Hematopoietic multipotent progenitor cell treated with erythropoietin and hydrocortisone succinate and interleukin-3 and kit ligand, for 8 days (in vitro differentiated cells): Measurements from ENCODE around the gene INAFM2.

Source experiments
- DNase-seq: peaks from one replicate; pipeline ENCODE4 v3.0.0-alpha.2; 2015

The INAFM2 gene

DNA sequence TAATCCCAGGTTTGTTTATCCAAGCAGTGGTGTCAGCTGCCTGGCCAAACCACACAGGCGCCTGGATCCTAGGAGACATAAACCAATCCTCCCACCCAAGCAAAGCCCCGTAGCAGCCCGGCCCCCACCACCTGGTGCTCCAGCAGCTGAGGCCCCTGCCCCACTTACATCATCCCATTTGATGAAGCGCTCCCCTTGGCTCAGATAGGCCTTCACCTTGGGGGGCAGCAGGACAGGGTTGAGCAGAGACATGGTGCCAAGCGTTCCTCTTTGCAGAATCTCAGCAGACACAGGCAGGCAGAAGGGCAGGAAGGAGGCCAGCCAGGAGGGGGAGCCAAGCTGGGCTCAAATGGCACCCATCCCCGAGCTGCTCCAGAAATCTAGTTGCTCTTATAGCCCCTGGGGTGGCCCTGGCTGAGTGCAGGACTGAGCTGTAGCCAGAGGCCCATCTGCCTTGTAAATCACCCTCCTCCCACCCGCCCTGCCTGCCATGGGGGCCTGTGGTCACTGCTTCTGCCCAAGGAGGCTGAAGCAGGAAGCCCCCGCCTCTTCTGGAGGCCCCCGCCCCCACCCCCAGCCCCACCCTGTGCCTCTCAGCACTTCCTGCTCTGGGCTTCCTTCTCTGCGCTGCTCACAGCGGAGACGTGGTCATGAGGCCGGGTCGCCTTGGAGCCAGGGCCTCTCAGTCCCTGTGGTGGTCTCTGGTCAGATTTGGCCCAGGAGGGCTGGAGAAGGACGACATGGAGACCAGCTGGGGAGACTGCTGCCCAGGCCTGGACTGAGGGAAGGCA is 15.9 kb upstream of the INAFM2 start, which contains the start of gene PLCB2:
TSS of gene PLCB2 (minus strand) at position 515 of the 791 bp plus-strand sequence. CDS start at position 252, 263 bp downstream.
- peak; percentile 66 for DNase-seq

DNA sequence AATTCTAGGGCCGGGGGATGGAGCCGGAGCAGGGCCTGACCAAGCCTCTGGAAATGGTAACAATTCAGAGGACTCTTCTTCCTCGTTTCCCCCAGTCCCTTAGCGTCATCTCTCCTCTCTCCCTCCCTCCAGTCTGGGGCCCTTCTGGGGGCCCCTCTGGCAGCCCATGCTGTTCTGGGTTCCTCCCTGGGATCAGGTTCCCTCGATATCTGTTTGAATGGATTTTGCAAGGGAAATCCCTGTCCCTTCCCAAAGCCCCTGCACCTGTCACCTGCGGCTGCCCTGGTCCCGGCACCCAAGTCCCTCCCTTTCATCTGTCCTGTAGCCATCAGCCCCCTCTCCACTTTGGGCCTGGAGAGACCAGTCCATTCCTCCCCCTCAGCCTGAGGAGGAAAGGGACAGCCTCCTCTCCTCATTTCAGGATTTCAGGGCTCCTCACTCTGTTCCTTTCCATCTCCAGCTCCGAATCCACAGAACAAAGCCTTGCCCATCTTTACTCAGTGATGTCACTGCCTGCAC is 14.1 kb upstream of the INAFM2 start:
- DNase-seq = no peak

DNA sequence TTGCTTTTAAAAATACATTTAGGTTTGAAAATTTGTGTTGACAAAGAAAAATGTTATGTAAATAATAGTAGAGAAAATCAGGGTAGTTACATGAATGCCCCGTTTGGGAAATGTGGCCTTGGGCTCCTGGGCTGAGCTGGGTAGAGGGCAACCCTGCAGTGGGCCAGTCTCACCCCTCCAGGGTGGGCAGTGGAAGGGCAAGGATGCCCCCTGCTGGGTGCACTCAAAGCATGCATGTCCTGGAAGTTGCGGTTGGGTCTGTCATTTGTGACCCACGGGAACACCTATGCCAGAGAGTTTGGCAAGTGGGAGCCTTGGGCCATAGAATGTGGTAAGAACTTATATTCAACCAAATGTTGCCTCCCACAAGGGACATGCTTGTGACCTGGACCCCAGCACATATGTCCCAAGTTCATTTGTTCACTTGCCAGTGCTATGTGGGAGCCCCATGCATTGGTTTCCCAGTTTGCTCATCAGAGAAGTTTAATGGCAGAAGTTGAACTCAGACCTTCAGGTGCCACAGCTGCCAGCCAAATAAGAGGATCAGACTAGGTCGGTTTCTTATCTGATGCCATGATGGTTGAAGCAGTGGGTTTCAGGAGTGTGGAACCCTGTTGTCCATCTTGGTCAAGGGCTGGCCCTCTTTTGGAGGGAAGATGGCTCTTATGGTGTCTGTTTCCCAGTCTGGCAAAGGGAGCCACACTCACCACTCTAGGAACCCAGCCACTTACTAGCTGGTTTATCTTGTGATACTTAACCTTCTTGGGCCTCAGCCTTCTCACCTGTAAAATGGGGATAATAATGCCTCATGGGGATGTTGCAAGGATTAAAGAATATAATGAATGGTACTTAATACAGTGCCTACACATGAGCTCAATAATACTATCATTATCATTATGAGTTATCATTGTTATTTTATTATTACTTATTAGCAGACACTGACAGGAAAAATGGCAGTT is 13.2 kb upstream of the INAFM2 start:
- peak; percentile 77 for DNase-seq

DNA sequence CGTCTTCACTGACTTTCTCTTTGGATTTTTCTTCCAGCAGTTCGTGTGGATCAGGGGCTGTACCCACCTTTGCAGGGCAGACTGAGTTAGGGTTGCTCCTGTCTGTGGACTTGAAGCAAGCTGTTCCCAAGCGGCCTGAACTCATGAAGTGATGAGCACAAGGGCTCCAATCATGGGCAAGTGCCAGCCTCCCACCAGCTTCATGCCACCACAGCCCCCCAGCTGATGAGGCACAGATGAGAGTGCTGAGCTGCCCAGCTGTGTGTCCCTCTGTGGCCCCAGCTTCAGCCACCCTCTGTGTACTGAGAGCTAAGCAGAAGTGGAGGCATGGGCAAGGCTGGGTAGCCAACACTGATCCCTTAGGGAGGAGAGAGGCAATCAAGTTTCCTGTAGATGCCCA is 12.5 kb upstream of the INAFM2 start:
- DNase-seq = no peak

DNA sequence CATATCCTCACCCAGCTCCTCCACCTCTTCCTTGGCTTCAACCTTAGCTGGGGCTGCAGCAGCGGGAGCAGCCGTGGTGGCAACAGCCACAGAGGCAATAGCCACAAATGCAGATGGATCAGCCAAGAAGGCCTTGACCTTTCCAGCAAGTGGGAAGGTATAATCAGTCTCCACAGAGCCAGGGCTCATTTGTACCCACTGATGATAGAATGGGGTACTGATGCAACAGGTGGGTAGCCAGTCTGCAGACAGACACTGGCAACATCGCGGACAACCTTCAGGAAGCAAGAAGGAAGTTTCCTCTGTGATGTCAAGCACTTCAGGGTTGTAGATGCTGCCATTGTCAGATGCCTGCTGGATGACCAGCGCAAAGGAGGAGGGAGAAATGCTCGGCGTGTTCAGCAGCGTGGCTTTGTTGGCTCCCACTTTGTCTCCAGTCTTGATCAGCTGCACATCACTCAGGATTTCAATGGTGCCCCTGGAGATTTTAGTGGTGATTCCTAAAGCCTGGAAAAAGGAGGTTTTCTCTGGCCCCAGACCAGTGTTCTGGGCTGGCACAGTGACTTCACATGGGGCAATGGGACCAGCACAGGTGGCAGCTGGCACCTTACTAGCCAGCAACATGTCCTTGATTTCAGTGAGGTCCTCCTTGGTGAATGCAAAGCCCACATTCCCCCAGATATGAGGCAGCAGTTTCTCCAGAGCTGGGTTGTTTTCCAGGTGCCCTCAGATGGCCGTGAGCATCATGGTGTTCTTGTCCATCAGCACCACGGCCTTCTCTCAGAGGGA is 10.9 kb upstream of the INAFM2 start:
- no peak for DNase-seq

DNA sequence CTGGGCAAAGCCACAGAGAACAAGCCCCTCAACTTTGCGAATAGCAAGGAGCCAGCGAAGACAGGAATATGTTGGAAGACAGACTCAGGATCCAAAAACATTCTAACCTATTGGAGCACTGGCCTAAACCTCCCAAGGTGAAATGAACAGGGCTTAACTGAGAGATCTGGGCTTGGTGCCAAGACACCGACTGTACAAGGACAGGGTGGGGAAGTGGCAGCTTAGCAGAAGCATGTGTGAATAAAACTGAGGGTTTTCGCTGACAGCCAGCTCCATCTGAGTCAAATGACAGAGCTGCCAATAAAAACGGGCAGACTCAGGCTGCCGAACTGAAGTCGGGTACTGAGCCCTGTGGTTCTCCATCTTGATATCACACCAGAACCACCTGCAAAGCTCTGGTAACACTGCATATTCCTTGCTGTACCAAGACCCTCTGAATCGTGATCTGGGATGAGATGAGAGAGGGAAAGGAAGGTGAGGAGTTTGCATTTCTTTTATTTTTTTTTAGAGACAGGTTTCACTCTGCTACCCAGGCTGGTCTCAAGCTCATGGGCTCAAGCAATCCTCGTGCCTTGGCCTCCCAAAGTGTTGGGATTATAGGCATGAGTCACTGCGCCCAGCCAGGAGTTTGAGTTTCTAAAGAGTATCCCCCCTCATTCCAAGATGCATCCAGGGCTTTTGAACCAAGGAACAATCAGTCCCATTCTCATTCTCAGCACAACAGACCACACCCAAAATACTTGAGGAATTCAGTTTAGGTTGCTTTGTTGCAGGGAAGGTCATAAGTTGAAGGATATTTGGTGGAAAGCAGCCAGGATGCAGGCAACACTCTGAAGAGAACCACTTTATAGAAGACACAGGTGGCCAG is 9.7 kb upstream of the INAFM2 start:
- DNase-seq = peak; percentile 69

GRCh38 chr15:40314723-40315276 is 8.7 kb upstream of the INAFM2 start:
- DNase-seq = no peak

DNA sequence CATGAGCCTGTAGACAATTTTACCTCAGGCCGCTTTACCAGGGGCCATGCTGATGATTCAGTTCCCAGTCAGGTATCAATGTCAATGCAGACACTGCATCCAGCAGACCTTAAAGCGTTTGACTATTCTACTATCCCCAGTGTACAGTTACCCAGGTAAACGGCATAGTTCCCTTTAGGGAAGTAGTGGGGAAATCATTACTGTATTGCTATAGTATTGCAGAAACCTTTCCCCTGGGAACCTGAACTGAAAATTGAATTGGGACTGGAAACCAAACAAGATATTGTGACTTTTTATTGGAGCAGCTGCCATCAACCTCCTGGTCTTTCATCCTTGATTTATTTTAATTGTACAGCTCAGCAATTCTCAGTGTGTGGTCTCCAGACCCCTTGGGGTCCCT is 6.6 kb upstream of the INAFM2 start:
- no peak for DNase-seq

- DNase-seq = no peak
Measured at GRCh38 chr15:40317580-40317979, 5.9 kb upstream of the INAFM2 start.

- DNase-seq = no peak
Measured at GRCh38 chr15:40320409-40320808, 3.1 kb upstream of the INAFM2 start.

- peak; percentile 78 for DNase-seq
Measured at GRCh38 chr15:40320931-40321371, 2.5 kb upstream of the INAFM2 start.

DNA sequence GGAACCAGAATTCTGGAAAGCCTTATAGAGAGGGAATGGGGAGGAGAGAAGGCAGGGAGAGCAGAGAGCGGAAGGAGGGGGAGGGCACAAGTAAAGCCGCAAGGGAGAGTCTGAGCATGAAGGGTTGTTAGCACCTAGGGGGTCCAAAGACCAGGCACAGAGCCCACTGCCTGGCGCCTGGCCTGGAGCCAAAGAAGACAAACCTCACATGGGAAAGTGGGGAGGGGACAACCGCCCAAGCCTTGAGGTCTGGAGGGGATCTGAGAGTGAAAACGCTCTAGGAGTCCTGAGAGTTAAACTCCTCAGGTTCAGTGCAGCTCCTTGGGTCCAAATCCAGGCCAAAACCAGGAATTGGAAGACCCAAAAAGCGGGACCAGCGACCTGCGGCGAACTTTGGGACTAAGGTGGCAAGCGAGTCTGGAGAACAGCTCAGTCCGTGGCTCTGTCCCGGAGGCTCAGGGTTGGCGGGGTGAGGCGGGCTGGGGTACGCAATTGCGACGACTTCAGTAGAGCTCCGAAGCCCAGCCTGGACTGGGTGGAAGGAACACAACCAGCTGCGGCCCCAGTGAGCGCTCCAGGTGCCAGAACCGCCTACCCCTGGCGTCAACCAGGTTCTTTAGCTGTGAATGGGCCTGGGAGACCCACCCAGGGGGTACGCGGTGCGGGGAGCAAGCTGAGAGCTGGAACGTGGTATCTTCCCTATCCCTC is 807 bp upstream of the INAFM2 start:
- DNase-seq = no peak

- DNase-seq = no peak
Measured at GRCh38 chr15:40323953-40324937, 753 bp downstream of the INAFM2 start.

GRCh38 chr15:40325188-40325587 is 1.7 kb downstream of the INAFM2 start:
- no peak for DNase-seq

GRCh38 chr15:40325700-40326099 is 2.2 kb downstream of the INAFM2 start:
- no peak for DNase-seq

GRCh38 chr15:40327457-40327856 is 4.0 kb downstream of the INAFM2 start:
- DNase-seq = no peak

GRCh38 chr15:40328176-40328575 is 4.7 kb downstream of the INAFM2 start:
- no peak for DNase-seq

- no peak for DNase-seq
Measured at GRCh38 chr15:40328751-40329150, 5.3 kb downstream of the INAFM2 start.

DNA sequence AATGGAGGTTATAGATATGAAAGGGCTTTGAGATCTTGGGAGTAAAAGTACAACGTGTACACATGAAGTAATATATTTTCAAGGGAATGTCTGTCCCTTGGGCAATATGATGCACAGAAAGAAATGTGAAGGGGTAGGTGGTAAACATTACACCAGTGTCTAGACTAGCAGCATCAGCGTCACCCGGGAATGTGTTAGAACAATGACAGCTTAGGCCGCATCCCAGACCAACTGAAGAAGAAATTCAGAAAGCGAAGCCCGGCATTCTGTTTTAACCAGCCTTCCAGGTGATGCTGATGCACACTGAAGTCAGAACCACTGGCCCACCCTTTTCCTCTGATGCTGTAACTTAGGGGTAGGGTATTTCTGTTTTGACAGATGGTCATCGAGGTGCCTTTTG is 6.3 kb downstream of the INAFM2 start:
- DNase-seq = no peak
